ENCODE results near the gene SYNGR3. TPM values are rescaled to one million over a fixed set of nuclear protein-coding genes. Genes with fewer than 3 reads are reported as not detected.
A peak's percentile ranks its signal among the peaks of the same experiment; 100 is the strongest.

The SYNGR3 gene
- total and polyA plus RNA-seq, 2 of the 13 experiments (the other 11 are each of a cell fraction or from before 2014, with no cell fraction given): 0.97 to 5.7 TPM

DNA sequence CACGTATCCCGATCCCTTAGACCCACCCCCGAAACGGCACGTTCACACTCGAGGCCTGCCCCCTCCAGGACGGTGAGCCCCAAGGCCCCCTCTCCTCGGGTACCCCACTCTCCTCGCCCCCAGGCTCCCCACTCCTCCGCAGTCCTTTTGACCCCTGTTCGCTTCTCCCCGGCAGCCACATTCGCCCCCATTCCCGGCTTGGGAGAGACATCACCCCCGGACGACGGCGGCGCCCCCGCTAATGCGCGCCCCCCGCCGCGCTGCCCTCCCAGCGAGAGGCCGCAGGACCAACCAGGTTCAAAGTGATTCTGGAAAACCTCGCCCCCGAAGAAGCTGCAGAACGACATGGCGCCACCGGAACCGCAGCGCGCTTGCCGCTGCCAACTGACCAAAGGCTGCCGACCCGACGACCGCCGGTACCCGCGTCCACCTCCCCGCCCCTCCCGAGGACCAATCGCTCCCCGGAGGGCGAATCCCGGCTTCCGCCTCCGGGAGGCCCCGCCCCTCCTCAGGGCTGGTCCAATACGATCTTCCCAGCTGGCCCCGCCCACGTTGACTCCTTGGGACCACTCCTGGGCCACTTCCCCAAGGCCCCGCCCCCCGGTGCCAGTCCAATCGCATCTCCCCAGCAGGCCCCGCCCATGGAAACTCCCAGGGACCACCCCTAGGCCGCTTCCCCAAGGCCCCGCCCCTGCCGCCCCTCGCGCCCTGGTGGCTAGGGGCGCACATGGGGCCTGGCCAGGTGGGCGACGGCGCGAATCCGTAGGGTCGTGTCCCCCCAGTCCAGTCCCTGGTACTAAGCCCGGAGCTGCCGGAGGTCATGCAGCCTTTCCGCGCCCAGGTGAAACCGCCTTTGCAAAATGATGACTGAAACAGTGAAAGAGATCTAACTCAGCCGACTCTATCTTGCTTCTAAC, 46.7 kb upstream of the SYNGR3 start, which contains the start of gene MSRB1 (continued):
- TF ChIP-seq THAP11 (CRISPR knock-in tag; IDR thresholded peaks at IDR 0.05) (peak; percentile 72), HNF4A (CRISPR knock-in tag; IDR thresholded peaks at IDR 0.05) (no peak), ATM (IDR thresholded peaks at IDR 0.05; ENCODE audit: borderline replicate concordance) (no peak), ZNF282 (IDR thresholded peaks at IDR 0.05; ENCODE audit: partially characterized antibody) (no peak), ZNF3 (CRISPR knock-in tag; IDR thresholded peaks at IDR 0.05) (no peak), RNF2 (conservative IDR thresholded peaks at IDR 0.05; ENCODE audit: low read depth) (no peak), IKZF1 (IDR thresholded peaks at IDR 0.05) (no peak), RNF219 (CRISPR knock-in tag; IDR thresholded peaks at IDR 0.05) (no peak), CENPT (CRISPR knock-in tag; IDR thresholded peaks at IDR 0.05; ENCODE audit: low read depth) (no peak), GTF3A (CRISPR knock-in tag; conservative IDR thresholded peaks at IDR 0.05) (no peak), ATRX (CRISPR knock-in tag; IDR thresholded peaks at IDR 0.05; ENCODE audit: borderline replicate concordance) (no peak), KMT2B (CRISPR knock-in tag; IDR thresholded peaks at IDR 0.05) (peak; percentile 27; the same call in 1 of the 2 replicates), WIZ (CRISPR knock-in tag; IDR thresholded peaks at IDR 0.05) (no peak), ATAD3A (CRISPR knock-in tag; IDR thresholded peaks at IDR 0.05) (no peak), ERF (CRISPR knock-in tag; IDR thresholded peaks at IDR 0.05) (peak; percentile 80; the same call in 1 of the 2 replicates), ZSCAN22 (CRISPR knock-in tag; IDR thresholded peaks at IDR 0.05) (peak; percentile 89), ESRRA (CRISPR knock-in tag; IDR thresholded peaks at IDR 0.05; ENCODE audit: low read depth) (peak; percentile 56; the same call in 1 of the 2 replicates), MTERF4 (CRISPR knock-in tag; IDR thresholded peaks at IDR 0.05) (0 out of 2 replicates have a peak, but pooled peaks have one; percentile 19), FOSL2 (CRISPR knock-in tag; IDR thresholded peaks at IDR 0.05) (peak; percentile 28; the same call in 1 of the 2 replicates), KLF9 (CRISPR knock-in tag; IDR thresholded peaks at IDR 0.05; ENCODE audit: low read depth) (peak; percentile 64; the same call in 1 of the 2 replicates)
- TF ChIP-seq, protein P1, sequence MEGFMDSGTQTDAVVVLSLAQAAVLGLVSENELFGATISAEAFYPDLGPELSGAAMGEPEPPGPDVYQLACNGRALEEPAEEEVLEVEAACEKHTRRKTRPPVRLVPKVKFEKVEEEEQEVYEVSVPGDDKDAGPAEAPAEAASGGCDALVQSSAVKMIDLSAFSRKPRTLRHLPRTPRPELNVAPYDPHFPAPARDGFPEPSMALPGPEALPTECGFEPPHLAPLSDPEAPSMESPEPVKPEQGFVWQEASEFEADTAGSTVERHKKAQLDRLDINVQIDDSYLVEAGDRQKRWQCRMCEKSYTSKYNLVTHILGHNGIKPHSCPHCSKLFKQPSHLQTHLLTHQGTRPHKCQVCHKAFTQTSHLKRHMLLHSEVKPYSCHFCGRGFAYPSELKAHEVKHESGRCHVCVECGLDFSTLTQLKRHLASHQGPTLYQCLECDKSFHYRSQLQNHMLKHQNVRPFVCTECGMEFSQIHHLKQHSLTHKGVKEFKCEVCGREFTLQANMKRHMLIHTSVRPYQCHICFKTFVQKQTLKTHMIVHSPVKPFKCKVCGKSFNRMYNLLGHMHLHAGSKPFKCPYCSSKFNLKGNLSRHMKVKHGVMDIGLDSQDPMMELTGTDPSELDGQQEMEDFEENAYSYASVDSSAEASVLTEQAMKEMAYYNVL (CRISPR knock-in tag; IDR thresholded peaks at IDR 0.05; ENCODE audit: borderline replicate concordance): peak; percentile 48; the same call in 1 of the 2 replicates
- TF ChIP-seq, protein P2, sequence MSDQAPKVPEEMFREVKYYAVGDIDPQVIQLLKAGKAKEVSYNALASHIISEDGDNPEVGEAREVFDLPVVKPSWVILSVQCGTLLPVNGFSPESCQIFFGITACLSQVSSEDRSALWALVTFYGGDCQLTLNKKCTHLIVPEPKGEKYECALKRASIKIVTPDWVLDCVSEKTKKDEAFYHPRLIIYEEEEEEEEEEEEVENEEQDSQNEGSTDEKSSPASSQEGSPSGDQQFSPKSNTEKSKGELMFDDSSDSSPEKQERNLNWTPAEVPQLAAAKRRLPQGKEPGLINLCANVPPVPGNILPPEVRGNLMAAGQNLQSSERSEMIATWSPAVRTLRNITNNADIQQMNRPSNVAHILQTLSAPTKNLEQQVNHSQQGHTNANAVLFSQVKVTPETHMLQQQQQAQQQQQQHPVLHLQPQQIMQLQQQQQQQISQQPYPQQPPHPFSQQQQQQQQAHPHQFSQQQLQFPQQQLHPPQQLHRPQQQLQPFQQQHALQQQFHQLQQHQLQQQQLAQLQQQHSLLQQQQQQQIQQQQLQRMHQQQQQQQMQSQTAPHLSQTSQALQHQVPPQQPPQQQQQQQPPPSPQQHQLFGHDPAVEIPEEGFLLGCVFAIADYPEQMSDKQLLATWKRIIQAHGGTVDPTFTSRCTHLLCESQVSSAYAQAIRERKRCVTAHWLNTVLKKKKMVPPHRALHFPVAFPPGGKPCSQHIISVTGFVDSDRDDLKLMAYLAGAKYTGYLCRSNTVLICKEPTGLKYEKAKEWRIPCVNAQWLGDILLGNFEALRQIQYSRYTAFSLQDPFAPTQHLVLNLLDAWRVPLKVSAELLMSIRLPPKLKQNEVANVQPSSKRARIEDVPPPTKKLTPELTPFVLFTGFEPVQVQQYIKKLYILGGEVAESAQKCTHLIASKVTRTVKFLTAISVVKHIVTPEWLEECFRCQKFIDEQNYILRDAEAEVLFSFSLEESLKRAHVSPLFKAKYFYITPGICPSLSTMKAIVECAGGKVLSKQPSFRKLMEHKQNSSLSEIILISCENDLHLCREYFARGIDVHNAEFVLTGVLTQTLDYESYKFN (CRISPR knock-in tag; conservative IDR thresholded peaks at IDR 0.05): peak; percentile 31

Measured in HepG2 (cell line).